A549 (cell line): ENCODE measurements around the gene LEF1. TPM values are rescaled to one million over a fixed set of nuclear protein-coding genes. Genes with fewer than 3 reads are reported as not detected.

ENCODE experiments used
- ATAC-seq, 2 experiments: fragments of 200-7000 bp in 1 of 2; fragments of >200 bp in 1 of 2; cut with Nextera tagmentation in 1 of 2; cut with Tn5 transposase in 1 of 2; 3 replicates each; pipeline versions ENCODE4 v1.8.0 to v1.9.1; 2018 to 2020; ENCODE audit warnings: mild to moderate bottlenecking in 1 of 2, moderate library complexity in 1 of 2
- CTCF ChIA-PET: fragments of 300-600 bp; sonication (Branson Sonifier 250); formaldehyde crosslinking; extraction: SDS; loops from one replicate; lab custom pipeline; 2021; ENCODE audit warnings: antibody characterized with exemption, inconsistent platforms; lab: Yijun Ruan, JAX
- POLR2A ChIA-PET: fragments of 350-600 bp; formaldehyde crosslinking; extraction: SDS; loops from one replicate; lab custom pipeline; 2021; ENCODE audit warnings: antibody characterized with exemption, inconsistent platforms; lab: Yijun Ruan, JAX
- DNase-seq, 2 experiments: peaks; one replicate each; pipeline versions ENCODE4 v3.0.0 to v3.0.0-alpha.2; 2011 to 2016; ENCODE audit warnings: low read depth in 1 of 2, low spot score in 1 of 2
- FAIRE-seq: peaks from 2 replicates; lab custom pipeline; 2011; peaks lifted over from hg19 to GRCh38; lab: Jason Lieb, UNC
- H3K27ac ChIP-seq, 2 experiments: fragments of >200 bp; sonication (Bioruptor Twin); formaldehyde crosslinking; 3 replicates each; pipeline ENCODE4 v1.5.1; 2016 to 2017
- H3K4me1 ChIP-seq: fragments of >200 bp; sonication (Bioruptor Twin); formaldehyde crosslinking; 3 replicates; pipeline ENCODE4 v1.6.1; 2016
- H3K4me2 ChIP-seq: fragments of >200 bp; sonication (Bioruptor Twin); formaldehyde crosslinking; 3 replicates; pipeline ENCODE4 v1.6.1; 2016
- H3K4me3 ChIP-seq: fragments of >200 bp; sonication (Bioruptor Twin); formaldehyde crosslinking; 3 replicates; pipeline ENCODE4 v1.5.1; 2016
- H3K9me3 ChIP-seq: fragments of >200 bp; sonication (Bioruptor Twin); formaldehyde crosslinking; 3 replicates; pipeline ENCODE4 v1.6.1; 2016
- BCL3 ChIP-seq: fragments of >200 bp; sonication (Bioruptor Twin); formaldehyde crosslinking; IDR thresholded peaks from 3 replicates; pipeline ENCODE4 v1.6.1; 2016
- EHF ChIP-seq: fragments of 250-450 bp; sonication (Bioruptor Pico); IDR thresholded peaks from 2 replicates; pipeline ENCODE4 v1.5.0; 2020; ENCODE audit warnings: mild to moderate bottlenecking
- EHMT2 ChIP-seq: fragments of 200-600 bp; sonication (generic); IDR thresholded peaks from 2 replicates; pipeline ENCODE4 v1.6.1; 2016; ENCODE audit warnings: antibody characterized with exemption, low read depth, mild to moderate bottlenecking, moderate library complexity
- ESRRA ChIP-seq: fragments of 150-350 bp; IDR thresholded peaks from 2 replicates; pipeline ENCODE4 v1.6.1; 2014; ENCODE audit warnings: mild to moderate bottlenecking, low read length, borderline replicate concordance
- HDAC2 ChIP-seq: fragments of 200-600 bp; sonication (generic); IDR thresholded peaks from 2 replicates; pipeline ENCODE4 v1.6.1; 2016
- HOXB5 ChIP-seq: fragments of 250-450 bp; sonication (Bioruptor Pico); IDR thresholded peaks from 2 replicates; pipeline ENCODE4 v1.5.0; 2020; ENCODE audit warnings: mild to moderate bottlenecking, moderate library complexity
- JUNB ChIP-seq: fragments of >200 bp; sonication (Bioruptor Twin); formaldehyde crosslinking; IDR thresholded peaks from 2 replicates; pipeline ENCODE4 v1.6.1; 2016
- KDM1A ChIP-seq: fragments of 200-600 bp; sonication (generic); IDR thresholded peaks from 2 replicates; pipeline ENCODE4 v1.6.1; 2016; ENCODE audit warnings: low read depth, mild to moderate bottlenecking
- MAFK ChIP-seq: fragments of 450-650 bp; IDR thresholded peaks from 2 replicates; pipeline ENCODE4 v1.6.1; 2014; ENCODE audit not compliant: partially characterized antibody
- MAZ ChIP-seq: fragments of 150-350 bp; IDR thresholded peaks from 2 replicates; pipeline ENCODE4 v1.6.1; 2014; ENCODE audit warnings: antibody characterized with exemption, low read depth, low read length, borderline replicate concordance
- NFE2L2 ChIP-seq: fragments of 150-350 bp; conservative IDR thresholded peaks from 2 replicates; pipeline ENCODE4 v1.6.1; 2014; ENCODE audit warnings: low read length
- POLR2A ChIP-seq: IDR thresholded peaks from 2 replicates; pipeline ENCODE4 v1.6.1; 2012; ENCODE audit warnings: mild to moderate bottlenecking, low read length
- POLR2AphosphoS2 ChIP-seq: conservative IDR thresholded peaks from 2 replicates; pipeline ENCODE4 v1.6.1; 2012; ENCODE audit warnings: low read length, improper control_type of control experiment, inconsistent platforms
- RAD21 ChIP-seq, 2 experiments: fragments of >200 bp in 1 of 2; sonication (Bioruptor Twin) in 1 of 2; formaldehyde crosslinking in 1 of 2; IDR thresholded peaks in 1 of 2; conservative IDR thresholded peaks in 1 of 2; 2 replicates in 1 of 2; 3 replicates in 1 of 2; pipeline ENCODE4 v1.6.1; 2012 to 2018; ENCODE audit warnings: inconsistent platforms in 1 of 2
- RFX5 ChIP-seq: fragments of 450-650 bp; IDR thresholded peaks from 2 replicates; pipeline ENCODE4 v1.7.1; 2014; ENCODE audit warnings: antibody characterized with exemption, mild to moderate bottlenecking, moderate library complexity
- RNF2 ChIP-seq: fragments of 200-600 bp; sonication (generic); IDR thresholded peaks from 2 replicates; pipeline ENCODE4 v1.6.1; 2016; ENCODE audit warnings: low read depth, mild to moderate bottlenecking, antibody characterized with exemption, moderate library complexity, borderline replicate concordance
- SREBF2 ChIP-seq: fragments of 450-650 bp; IDR thresholded peaks from 2 replicates; pipeline ENCODE4 v1.6.1; 2014; ENCODE audit warnings: mild to moderate bottlenecking, moderate library complexity
- TFCP2L1 ChIP-seq: fragments of 250-450 bp; sonication (Bioruptor Pico); IDR thresholded peaks from 2 replicates; pipeline ENCODE4 v1.5.0; 2021; ENCODE audit warnings: mild to moderate bottlenecking
- TP53 ChIP-seq: fragments of 250-450 bp; sonication (Bioruptor Pico); IDR thresholded peaks from 2 replicates; pipeline ENCODE4 v1.5.0; 2021; ENCODE audit warnings: mild to moderate bottlenecking, moderate library complexity
- USF2 ChIP-seq: fragments of 450-650 bp; IDR thresholded peaks from 2 replicates; pipeline ENCODE4 v1.6.1; 2014; ENCODE audit warnings: antibody characterized with exemption
- ZC3H11A ChIP-seq: fragments of 450-650 bp; IDR thresholded peaks from 2 replicates; pipeline ENCODE4 v1.6.1; 2014; ENCODE audit warnings: antibody characterized with exemption, mild to moderate bottlenecking
- ZFP36 ChIP-seq: fragments of 450-650 bp; IDR thresholded peaks from 2 replicates; pipeline ENCODE4 v1.6.1; 2014; ENCODE audit warnings: borderline replicate concordance; ENCODE audit not compliant: partially characterized antibody
- ZNF302 ChIP-seq: fragments of 250-450 bp; sonication (Bioruptor Pico); IDR thresholded peaks from 2 replicates; pipeline ENCODE4 v1.9.0; 2021; ENCODE audit warnings: inconsistent platforms, mild to moderate bottlenecking, moderate library complexity
- ZSCAN20 ChIP-seq: fragments of 250-450 bp; sonication (Bioruptor Pico); IDR thresholded peaks from 2 replicates; pipeline ENCODE4 v1.8.0; 2022; ENCODE audit warnings: mild to moderate bottlenecking, moderate library complexity
- WGBS: methylation state at CpG from one replicate; pipeline ENCODE4 v1.1.6; 2017; ENCODE audit errors: missing lambda C conversion rate; 5-methylcytosine and 5-hydroxymethylcytosine counted together
- polyA plus RNA-seq, 4 experiments: library from polyadenylated mRNA; depleted of rRNA in 3 of 4; stranded (reverse); fragments of >200 nt; fragmentation: RNase III in 1 of 4; extraction: RNeasy Plus Mini Kit Qiagen cat#74134 plus additional on column Dnase treatment in 1 of 4; gene quantifications; 2 replicates in 3 of 4; 3 replicates in 1 of 4; pipeline ENCODE4 v1.2.3, GENCODE V29; 2011 to 2017

Gene LEF1
- polyA plus RNA-seq, 2 of the 4 experiments (the other 2 are of a cell fraction) = not detected

- DNase-seq (no peak), ATAC-seq (no peak), FAIRE-seq (no peak)
- no peak overlapping the region for H3K27ac ChIP-seq
- H3K4me2 ChIP-seq = no peak overlapping the region
- H3K4me3 ChIP-seq = no peak overlapping the region
- ChIA-PET CTCF (no interaction called here), POLR2A (no interaction called here)
- no peaks in the 10 kb centered on the region for H3K4me1 ChIP-seq
- 26% methylated on average over 5 of the region's 5 CpGs for WGBS
- TF ChIP-seq RNF2 (no peak), KDM1A (no peak), ZNF302 (CRISPR knock-in tag) (no peak)
- no peaks in the 10 kb centered on the region for H3K9me3 ChIP-seq
Measured at GRCh38 chr4:108078024-108078733, 90.6 kb downstream of the LEF1 start.

GRCh38 chr4:108072300-108072699, 96.4 kb downstream of the LEF1 start:
- TF ChIP-seq ESRRA = no peak
- no peak for TF ChIP-seq NFE2L2
- no peak for TF ChIP-seq POLR2A
- no peak for TF ChIP-seq MAFK
- TF ChIP-seq JUNB = no peak
- TF ChIP-seq BCL3 = no peak
- no peak for TF ChIP-seq HOXB5 (CRISPR knock-in tag)
- TF ChIP-seq RAD21 (conservative IDR thresholded peaks at IDR 0.05 in 1 of 2, IDR thresholded peaks at IDR 0.05 in 1 of 2) = no peak
- no peak for TF ChIP-seq ZC3H11A
- TF ChIP-seq HDAC2 = no peak
- no peak for TF ChIP-seq USF2
- no peak for TF ChIP-seq SREBF2
- TF ChIP-seq ZFP36 = no peak
- TF ChIP-seq EHMT2 = no peak
- TF ChIP-seq RFX5 = no peak
- TF ChIP-seq POLR2AphosphoS2 = no peak
- no peak for TF ChIP-seq MAZ
- Histone ChIP-seq H3K9me3 (no peaks in the 10 kb centered on the region), H3K4me2 (no peak overlapping the region), H3K4me3 (no peak overlapping the region), H3K4me1 (no peaks in the 10 kb centered on the region), H3K27ac (no peak overlapping the region)
- POLR2A ChIA-PET = no interaction called here
- no peak for ATAC-seq
- no peak for DNase-seq
- CTCF ChIA-PET = interaction anchor here (1.1 kb wide), 1 partner anchor 10 kb away, joined by 3 read pairs; no protein-coding TSS in a partner anchor
- 22% methylated on average over 4 of the region's 4 CpGs for WGBS
- no peak for FAIRE-seq

DNA sequence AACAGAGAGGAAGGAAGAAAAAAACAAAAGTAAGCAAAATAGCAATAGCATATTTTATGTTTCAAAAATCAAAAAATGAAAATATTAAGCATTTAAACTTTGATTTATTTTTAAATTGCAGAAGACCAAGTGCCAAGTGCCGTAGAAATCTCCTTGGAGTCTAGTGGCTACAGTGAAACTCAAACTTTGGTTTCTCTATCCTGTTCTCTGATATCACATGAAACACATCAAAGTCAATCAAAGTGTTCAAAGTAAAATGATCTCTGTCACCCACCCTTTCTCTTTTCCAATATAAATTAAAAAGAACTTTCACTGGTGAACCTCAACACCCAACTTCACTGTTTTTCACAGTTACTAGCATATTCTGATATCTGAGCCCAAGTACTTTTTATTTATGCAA, 98.0 kb downstream of the LEF1 start:
- Histone ChIP-seq H3K9me3 (no peaks in the 10 kb centered on the region), H3K4me3 (no peak overlapping the region), H3K4me1 (no peaks in the 10 kb centered on the region), H3K27ac (no peak overlapping the region), H3K4me2 (no peak overlapping the region)
- 26% methylated on average over 1 of the region's 1 CpG for WGBS
- FAIRE-seq (no peak), ATAC-seq (no peak), DNase-seq (no peak)
- ChIA-PET POLR2A (no interaction called here), CTCF (no interaction called here)
- no peak for TF ChIP-seq EHF
- TF ChIP-seq ZSCAN20 (CRISPR knock-in tag) = no peak
- TF ChIP-seq USF2 = no peak
- no peak for TF ChIP-seq EHMT2
- no peak for TF ChIP-seq KDM1A
- TF ChIP-seq TP53 (CRISPR knock-in tag) = no peak
- no peak for TF ChIP-seq TFCP2L1
